Ovary (tissue), 3 donors: ENCODE results near the gene CYB5R4.

Experiments
- CTCF ChIP-seq, 3 donors: fragments of 450-650 bp in 2 of 3; fragments of 200-600 bp in 1 of 3; IDR thresholded peaks; one replicate each; pipeline versions ENCODE4 v1.5.1 to v1.8.0; 2016 to 2022; ENCODE audit warnings: antibody characterized with exemption in 3 of 3, mild to moderate bottlenecking in 1 of 3
- EP300 ChIP-seq: sonication (generic); formaldehyde crosslinking; IDR thresholded peaks from one replicate; pipeline ENCODE4 v1.6.1; 2017; ENCODE audit warnings: antibody characterized with exemption
- POLR2A ChIP-seq: fragments of 450-650 bp; IDR thresholded peaks from one replicate; pipeline ENCODE4 v1.6.1; 2017; ENCODE audit warnings: antibody characterized with exemption, mild to moderate bottlenecking, moderate library complexity
- donor health status: DM: no; HTN: no; CAD: no.

DNA sequence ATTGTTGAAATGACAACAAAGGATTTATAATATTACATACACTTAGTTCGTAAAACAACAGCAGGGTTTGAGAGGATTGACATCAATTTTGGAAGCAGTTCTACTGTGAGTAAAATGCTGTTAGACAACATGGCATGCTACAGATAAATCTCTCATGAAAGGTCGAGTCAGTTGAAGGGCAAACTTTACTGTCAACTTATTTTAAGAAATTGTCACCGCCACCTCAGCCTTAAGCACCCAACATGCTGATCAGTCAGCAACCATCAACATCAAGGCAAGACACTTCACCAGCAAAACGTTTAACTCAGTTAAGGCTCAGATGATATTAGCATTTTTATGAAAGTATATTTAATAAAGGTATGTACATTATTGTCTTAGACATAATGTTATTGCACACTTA lies 31.0 kb downstream of the CYB5R4 start:
- TF ChIP-seq CTCF (IDR thresholded peaks at IDR 0.05) (no peak), EP300 (no peak), POLR2A (no peak)
